ENCODE measurements around the gene MYMK.
A peak's percentile ranks its signal among the peaks of the same experiment; 100 is the strongest.

MYMK gene

GRCh38 chr9:133516256-133516960, 8.4 kb downstream of the MYMK start:
- DNase-seq = no peak

GRCh38 chr9:133515615-133516255, 9.0 kb downstream of the MYMK start:
- DNase-seq = no peak

GRCh38 chr9:133515240-133515610, 9.5 kb downstream of the MYMK start:
- no peak for DNase-seq

DNA sequence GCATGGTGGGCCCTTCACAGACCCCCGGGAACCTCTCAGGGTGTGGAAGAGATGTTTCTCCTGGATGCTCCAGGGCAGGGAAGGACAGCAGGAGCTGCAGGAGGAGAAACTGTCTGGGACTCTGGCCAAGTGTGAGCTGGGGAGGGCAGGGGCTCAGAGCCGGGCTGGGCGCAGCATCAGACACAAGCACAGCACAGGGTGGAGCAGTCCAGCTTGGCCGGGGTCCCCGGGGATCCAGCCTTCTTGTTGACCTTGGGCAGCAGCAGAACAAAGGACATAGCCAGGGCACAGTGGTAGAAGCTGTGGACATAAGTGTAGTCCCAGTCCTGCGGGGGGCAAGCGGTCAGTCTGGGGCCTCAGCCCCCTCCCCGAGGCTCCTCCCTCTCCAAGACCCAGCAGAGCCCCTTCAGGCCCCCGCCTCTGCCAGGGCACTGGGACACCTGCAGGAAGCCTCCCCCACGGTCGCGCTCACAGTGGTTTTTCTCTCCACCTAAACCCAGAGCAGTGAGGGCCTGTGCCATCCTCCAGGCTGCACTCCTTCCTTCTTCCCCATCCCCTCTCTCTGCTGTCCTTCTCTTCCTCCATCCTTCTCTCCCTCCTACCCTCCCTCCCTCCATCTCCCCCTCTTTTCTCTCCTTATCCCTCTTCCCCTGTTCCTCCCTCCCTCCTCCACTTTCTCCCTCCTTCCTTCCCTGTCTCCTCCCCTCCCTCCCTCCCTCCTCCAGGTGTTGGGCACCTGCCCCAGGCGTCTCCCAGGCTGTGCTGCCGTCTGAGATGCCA, 10.1 kb downstream of the MYMK start:
- DNase-seq = no peak

GRCh38 chr9:133513214-133514100, 11.3 kb downstream of the MYMK start:
- no peak for DNase-seq

GRCh38 chr9:133512253-133513213, 12.2 kb downstream of the MYMK start:
- DNase-seq = no peak

- DNase-seq = no peak
Measured at GRCh38 chr9:133511607-133512006, 13.2 kb downstream of the MYMK start.

- no peak for DNase-seq
Measured at GRCh38 chr9:133510926-133511505, 13.7 kb downstream of the MYMK start.

DNA sequence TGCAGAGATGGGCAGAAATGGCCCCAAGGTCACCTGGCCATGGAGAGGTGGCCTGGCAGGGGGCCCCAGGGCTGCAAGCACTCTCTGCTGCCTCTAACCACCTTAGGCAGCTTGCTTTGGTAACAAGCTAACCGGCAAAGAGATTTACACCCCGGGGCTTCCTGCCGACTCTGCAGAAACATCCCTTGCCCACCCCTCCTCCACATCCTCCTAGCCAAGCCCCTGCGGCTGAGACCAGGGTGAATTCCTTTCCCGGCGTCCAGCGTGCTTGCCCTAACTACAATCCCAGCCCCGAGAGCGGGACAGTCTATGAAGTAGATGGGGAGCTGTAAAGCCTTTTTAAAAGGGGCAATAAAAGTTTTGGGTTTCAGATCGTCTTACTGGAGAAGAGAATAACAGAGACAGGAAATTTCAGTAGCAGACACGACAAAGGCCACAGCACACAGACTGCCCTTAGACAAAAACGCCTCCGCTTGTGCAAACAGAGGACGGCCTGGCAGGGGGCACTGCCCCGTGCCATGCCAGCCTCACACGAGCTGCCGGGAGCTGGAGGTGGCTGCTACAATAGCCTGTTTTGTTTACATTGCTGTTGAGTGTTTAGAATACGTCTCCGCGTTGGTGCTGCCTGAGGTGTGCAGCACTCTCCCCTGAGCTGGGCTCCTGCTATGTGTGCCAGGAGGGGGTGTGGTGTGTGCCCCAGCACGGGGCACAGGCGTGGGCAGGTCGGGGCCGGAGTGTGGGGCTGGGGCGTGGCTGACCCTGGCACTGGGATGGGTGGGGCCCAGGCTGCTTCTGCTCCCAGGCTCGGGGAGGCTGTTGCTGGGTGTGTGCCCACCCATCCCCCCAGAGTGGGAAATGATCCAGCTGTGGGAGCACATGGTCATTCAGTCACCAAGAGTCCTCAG, 15.3 kb downstream of the MYMK start:
- peak; percentile 19 for DNase-seq

DNA sequence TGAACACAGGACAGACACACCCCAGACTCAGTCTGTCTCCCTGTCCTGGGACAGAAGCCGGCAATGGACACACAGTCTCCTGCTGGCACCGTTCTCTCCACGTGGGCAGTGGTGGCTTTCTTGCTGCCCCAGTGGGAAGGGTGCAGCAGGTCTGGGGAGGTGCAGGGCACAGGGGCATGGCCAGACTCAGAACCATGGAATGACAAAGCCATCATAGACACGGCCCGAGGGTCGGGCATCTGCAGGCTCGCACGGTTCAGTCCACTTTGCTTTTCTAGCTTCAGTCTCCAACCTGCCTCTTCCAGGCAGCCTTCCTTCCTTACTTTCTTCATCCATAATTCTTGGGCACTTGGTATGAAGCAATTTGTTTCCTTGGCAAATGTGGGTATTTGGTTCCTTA, 16.7 kb downstream of the MYMK start:
- no peak for DNase-seq

- DNase-seq = no peak
Measured at GRCh38 chr9:133507246-133507965, 17.4 kb downstream of the MYMK start.

GRCh38 chr9:133506653-133507038, 18.1 kb downstream of the MYMK start:
- DNase-seq = no peak

- DNase-seq = no peak
Measured at GRCh38 chr9:133505901-133506652, 18.7 kb downstream of the MYMK start.

DNA sequence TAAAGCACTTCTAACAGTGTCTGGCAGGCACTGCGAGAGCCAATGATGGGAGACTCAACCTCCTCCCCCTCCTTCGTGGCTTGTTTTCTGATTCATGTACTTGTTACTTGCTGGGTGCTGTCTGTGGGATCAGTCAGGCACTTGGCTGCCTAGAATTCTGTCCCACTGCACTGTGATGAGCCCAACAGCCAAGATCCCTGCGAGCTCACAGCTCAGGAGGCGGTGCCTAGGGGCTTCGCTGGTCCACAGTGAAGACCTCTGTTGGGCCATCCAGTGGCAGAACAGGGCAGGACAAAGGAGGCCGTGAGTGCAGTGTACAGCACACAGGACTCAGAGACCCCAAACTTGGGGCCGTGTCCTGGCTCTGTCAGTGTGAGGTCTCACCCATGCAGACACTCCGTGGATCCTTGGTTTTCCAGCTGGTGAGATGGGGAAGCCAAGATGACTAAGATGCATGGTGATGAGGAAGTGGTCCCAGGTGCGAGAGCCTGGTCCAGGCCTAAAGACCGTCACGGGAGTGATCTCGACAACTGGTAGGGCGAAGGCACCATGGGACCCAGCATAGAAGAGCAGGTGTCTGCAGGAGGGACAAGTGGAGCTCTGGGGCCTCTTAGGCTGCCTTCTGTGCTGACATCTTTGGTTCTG, 19.5 kb downstream of the MYMK start:
- no peak for DNase-seq

GRCh38 chr9:133502112-133502511, 22.6 kb downstream of the MYMK start:
- DNase-seq = no peak

DNA sequence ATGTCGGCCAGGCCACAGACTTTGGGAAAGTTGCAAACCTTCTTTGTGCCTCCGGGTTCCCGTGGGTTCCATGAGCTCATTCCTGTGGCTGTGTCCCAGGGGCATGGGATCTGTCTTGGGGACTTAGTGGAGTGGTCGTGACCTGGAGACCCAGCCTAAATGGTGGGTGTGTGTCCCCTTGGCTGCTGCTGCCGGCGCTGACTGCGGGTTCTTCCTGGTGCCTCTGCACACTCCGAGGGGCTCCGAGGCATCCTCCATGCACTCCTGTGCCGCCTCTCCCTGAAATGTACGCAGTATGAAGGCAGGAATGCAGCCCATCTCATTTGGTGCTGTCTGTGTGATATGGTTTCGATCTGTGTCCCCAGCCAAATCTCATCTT, 24.9 kb downstream of the MYMK start:
- DNase-seq = no peak

GRCh38 chr9:133499132-133499891, 25.4 kb downstream of the MYMK start:
- DNase-seq = no peak

All from CD4-positive, alpha-beta T cell treated with Interleukin-10 for 1 hour (primary cell).